ELF-1 (cell line): ENCODE results near the gene PGAM2.
"Not testable (repeated sequence)": the region's sequence is repeated elsewhere in the genome, so short reads cannot be mapped to it uniquely, and the experiment has no call there.

Source experiments
- DNase-seq: peaks from one replicate; pipeline ENCODE4 v3.0.0-alpha.2; 2016; ENCODE audit warnings: low read depth, low spot score

PGAM2 gene

DNA sequence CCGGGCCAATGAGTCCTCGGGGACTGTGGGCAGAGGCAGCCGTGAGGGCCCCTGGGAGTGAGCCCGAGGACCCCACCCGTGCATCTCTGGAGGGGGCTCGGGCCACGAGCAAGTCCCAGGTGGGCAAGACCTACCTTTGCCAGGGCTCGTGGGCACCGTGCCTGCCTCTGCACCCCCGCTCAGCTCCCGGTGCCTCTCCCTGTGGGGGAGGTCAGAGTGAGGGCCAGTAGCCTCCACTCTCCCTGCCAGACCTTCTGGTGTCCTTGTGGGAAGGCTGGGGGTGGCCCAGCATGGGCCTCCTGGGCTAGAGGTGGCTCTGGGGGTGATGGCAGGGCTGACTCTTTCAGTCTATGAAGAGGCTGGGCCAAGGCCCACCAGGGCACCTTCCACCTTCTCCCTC is 35.9 kb downstream of the PGAM2 start:
- not testable (repeated sequence) for DNase-seq

- not testable (repeated sequence) for DNase-seq
These were observed 42.4 kb downstream of the PGAM2 start for GRCh38 chr7:44022796-44023467.

- DNase-seq = not testable (repeated sequence)
These were observed 43.3 kb downstream of the PGAM2 start for GRCh38 chr7:44022069-44022468.

DNA sequence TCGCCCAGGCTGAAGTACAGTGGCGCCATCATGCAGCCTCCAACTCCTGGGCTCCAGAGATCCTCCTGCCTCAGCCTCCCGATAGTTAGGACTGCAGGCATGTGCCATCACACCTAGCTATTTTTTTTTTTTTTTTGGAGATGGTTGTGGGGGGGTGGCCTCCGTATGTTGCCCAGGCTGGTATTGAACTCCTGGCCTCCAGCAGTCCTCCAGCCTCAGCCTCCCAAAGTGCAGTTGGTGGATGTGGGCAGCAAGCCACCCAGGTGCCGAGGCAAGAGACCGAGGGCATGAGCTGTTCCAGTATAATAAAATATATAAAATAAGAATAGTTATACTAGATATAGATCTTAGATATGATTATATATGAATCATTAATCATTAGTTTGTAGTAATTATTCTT is 45.5 kb downstream of the PGAM2 start:
- not testable (repeated sequence) for DNase-seq

GRCh38 chr7:44018857-44019807 is 46.2 kb downstream of the PGAM2 start:
- peak; percentile 97 for DNase-seq

DNA sequence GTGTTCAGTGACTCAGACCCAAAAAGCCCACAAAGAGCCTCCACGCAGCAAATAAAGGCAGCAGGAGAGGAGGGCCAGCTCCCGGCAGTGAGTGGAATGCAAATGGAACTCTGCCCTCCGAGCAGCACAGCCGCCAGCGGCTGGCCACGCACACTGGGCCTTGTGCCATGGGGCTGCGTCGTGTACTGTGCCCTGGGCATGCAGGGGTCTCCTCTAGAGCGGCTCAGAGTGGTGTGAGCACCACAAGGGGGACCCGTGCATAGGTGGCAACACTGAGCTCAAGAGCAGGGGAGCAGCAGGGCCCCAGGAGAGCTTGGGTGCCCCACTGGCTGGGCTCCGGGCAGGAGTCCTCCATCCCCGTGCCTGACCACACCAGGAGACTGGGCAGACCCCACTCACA is 50.3 kb downstream of the PGAM2 start:
- not testable (repeated sequence) for DNase-seq
